Left ventricle myocardium inferior (tissue), 1 donor: Measurements from ENCODE around the gene TTLL6. TPM values are rescaled to one million over a fixed set of nuclear protein-coding genes. Genes with fewer than 3 reads are reported as not detected.

ENCODE experiments used
- DNase-seq: peaks from one replicate; pipeline ENCODE4 v3.0.0-alpha.2; 2020
- H3K27ac ChIP-seq: fragments of 200-600 bp; replicated peaks from 2 replicates; pipeline ENCODE4 v1.8.0; 2021
- H3K27me3 ChIP-seq: fragments of 200-600 bp; 2 replicates; pipeline ENCODE4 v1.8.0; 2021; ENCODE audit warnings: low read depth
- H3K36me3 ChIP-seq: fragments of 200-600 bp; 2 replicates; pipeline ENCODE4 v1.8.0; 2021
- H3K4me1 ChIP-seq: fragments of 200-600 bp; 2 replicates; pipeline ENCODE4 v1.8.0; 2021
- H3K4me3 ChIP-seq: fragments of 200-600 bp; 2 replicates; pipeline ENCODE4 v1.8.0; 2021; ENCODE audit warnings: mild to moderate bottlenecking, moderate library complexity
- H3K9me3 ChIP-seq: fragments of 200-600 bp; replicated peaks from 2 replicates; pipeline ENCODE4 v1.8.0; 2021
- intact Hi-C: fragments of 100-400 bp; cut with micrococcal nuclease; formaldehyde crosslinking; loops from one replicate; pipeline ENCODE4 v1.11.0; 2022
- total RNA-seq: library from RNA; stranded (reverse); fragmentation: NEBNext Ultra II Directional; extraction: Animal tissue kit (Norgen Biotek cat#: 25700); gene quantifications from one replicate; pipeline ENCODE4 v1.2.1, GENCODE V29; 2021
- TF ChIP-seq, protein P1 (sequence below): fragments of 200-600 bp; IDR thresholded peaks from 2 replicates; pipeline ENCODE4 v1.8.0; 2021; ENCODE audit warnings: antibody characterized with exemption, mild to moderate bottlenecking, borderline replicate concordance
- donor health status: DM: no; HTN: yes; CAD: no; lungs with severe emphysema.

Gene TTLL6
- total RNA-seq, 1 donor from 2014 or later = not detected

DNA sequence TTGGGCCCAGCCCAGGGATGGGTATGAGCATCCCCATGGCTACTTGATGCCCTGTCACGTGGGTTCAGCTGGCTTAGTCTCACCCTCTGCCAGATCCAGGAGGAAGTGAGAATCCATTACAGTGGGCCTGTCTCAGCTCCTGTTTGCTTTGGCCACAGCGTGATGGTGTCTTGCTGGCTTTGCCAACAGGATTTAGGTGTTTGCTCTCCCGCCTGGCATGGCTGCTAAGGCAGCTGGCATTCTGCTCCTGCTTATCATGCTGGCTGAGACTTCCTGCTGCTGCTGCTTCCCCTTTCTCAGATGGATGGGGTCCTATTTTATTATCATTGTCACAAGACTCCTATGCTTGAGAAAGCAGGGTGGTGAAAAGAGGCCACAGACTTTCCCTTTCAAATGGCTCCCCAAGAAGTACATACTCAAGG is 60.2 kb downstream of the TTLL6 start:
- Histone ChIP-seq H3K4me3 (no peak overlapping the region), H3K27me3 (peaks cover 100% of the 10 kb centered on the region), H3K4me1 (peaks cover 19% of the 10 kb centered on the region), H3K27ac (no peak overlapping the region), H3K36me3 (no peaks in the 10 kb centered on the region), H3K9me3 (no peaks in the 10 kb centered on the region)
- TF ChIP-seq, protein P1, sequence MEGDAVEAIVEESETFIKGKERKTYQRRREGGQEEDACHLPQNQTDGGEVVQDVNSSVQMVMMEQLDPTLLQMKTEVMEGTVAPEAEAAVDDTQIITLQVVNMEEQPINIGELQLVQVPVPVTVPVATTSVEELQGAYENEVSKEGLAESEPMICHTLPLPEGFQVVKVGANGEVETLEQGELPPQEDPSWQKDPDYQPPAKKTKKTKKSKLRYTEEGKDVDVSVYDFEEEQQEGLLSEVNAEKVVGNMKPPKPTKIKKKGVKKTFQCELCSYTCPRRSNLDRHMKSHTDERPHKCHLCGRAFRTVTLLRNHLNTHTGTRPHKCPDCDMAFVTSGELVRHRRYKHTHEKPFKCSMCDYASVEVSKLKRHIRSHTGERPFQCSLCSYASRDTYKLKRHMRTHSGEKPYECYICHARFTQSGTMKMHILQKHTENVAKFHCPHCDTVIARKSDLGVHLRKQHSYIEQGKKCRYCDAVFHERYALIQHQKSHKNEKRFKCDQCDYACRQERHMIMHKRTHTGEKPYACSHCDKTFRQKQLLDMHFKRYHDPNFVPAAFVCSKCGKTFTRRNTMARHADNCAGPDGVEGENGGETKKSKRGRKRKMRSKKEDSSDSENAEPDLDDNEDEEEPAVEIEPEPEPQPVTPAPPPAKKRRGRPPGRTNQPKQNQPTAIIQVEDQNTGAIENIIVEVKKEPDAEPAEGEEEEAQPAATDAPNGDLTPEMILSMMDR = no peak
- intact Hi-C loops = no loop called here
- DNase-seq = no peak

DNA sequence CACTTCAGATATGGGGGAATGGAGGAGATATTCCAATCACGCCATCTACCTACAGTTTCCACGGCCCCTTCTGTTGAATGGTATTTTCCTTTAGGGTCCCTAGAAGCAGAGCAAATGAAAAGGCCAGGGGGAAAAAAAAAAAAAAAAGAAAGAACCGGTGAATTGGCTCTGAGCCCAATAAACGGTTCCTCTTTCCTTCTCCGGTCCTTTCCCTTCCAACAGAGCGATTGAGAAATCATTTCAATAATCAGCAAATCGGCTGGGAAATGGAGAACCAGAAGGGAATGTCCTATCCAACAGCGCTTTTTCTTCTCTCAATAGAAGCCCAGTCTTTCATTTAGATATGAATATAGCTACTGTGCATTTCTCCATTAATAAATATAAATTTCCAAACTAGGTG is 61.7 kb downstream of the TTLL6 start:
- intact Hi-C loops = no loop called here

DNA sequence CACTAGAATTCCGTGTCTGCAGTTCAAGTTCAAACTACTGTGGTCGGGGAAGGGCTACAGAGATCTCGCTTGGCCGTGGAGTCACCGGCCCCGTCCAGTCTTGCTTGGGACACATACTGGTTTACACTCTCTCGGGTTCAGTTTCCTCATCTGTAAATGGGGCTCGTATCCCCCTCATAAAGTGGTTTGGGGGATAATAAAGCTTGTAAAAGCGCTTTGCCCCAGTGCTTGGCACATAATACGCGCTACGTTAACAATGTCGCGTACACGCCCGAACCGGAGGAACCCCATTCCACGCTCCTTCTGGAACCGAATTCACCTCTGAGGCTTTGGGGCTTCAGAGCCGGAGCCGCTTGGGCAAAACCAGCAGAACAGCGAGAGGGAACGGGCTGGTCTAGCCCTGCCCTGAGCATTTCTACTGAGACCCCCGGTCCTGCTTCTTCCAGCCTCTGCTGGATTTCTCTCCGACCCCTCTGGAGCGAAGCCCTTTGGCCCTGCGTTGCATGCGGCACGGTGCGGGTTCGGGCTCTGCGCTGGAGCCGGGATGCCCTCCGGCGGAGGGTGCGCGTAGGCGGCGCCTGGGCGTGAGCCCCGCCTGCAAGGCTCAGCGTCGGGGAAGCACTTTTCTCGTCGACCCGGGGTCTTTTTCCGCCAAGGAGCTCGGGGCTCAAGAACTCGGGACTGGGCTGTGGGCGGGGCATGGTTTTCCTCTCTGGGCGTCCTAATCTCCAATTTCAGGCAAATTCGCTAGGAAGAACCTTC is 62.3 kb downstream of the TTLL6 start:
- no peak overlapping the region for H3K27ac ChIP-seq
- intact Hi-C loops = no loop called here
- no peaks in the 10 kb centered on the region for H3K9me3 ChIP-seq
- H3K4me3 ChIP-seq = no peak overlapping the region
- DNase-seq = no peak
- H3K27me3 ChIP-seq = peaks cover 100% of the 10 kb centered on the region
- peaks cover 19% of the 10 kb centered on the region for H3K4me1 ChIP-seq
- TF ChIP-seq, protein P1 = no peak
- no peaks in the 10 kb centered on the region for H3K36me3 ChIP-seq

More for the DNA sequence above, 61.7 kb downstream of the TTLL6 start:
- Histone ChIP-seq H3K9me3 (no peaks in the 10 kb centered on the region), H3K36me3 (no peaks in the 10 kb centered on the region), H3K27ac (no peak overlapping the region), H3K4me1 (peaks cover 19% of the 10 kb centered on the region), H3K4me3 (no peak overlapping the region), H3K27me3 (peaks cover 100% of the 10 kb centered on the region)
- TF ChIP-seq, protein P1 = no peak
- DNase-seq = no peak

DNA sequence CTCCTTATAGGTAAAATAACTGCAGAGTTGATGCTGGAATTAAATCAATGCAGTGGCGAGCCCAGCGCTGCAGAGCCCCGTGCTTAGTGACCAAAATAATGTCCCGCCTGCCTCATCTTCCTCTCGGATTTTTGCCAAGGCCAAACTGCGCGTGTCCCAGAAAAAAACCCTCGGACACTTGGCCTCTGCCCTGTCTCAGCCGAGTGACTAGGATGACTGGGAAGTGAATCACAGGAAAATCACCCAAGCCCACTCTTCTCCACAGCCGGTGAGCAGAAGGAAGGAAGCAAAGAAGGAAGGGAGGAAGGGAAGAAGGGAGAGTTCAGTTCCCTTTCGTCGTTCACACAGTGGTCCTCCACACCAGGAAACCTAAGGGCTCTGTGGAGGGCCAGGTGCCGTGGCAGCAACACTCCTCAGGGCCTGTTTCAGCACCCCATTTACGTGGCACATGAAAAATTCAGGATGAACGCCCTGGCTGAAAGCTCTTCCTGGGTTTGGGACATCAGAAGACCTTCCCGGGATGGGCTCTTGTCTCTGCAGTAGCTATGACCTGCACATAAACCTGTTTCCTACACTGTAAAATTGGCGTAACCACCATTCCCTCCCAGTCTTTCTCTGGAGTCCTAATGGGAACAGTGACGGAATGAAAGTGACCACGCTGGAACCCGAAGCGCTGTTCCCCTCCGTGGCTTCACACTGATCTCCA is 63.1 kb downstream of the TTLL6 start:
- intact Hi-C loops = no loop called here
- Histone ChIP-seq H3K9me3 (no peaks in the 10 kb centered on the region), H3K27ac (no peak overlapping the region), H3K4me1 (peaks cover 19% of the 10 kb centered on the region), H3K4me3 (no peak overlapping the region), H3K27me3 (peaks cover 100% of the 10 kb centered on the region), H3K36me3 (no peaks in the 10 kb centered on the region)
- TF ChIP-seq, protein P1 = no peak
- DNase-seq = no peak

DNA sequence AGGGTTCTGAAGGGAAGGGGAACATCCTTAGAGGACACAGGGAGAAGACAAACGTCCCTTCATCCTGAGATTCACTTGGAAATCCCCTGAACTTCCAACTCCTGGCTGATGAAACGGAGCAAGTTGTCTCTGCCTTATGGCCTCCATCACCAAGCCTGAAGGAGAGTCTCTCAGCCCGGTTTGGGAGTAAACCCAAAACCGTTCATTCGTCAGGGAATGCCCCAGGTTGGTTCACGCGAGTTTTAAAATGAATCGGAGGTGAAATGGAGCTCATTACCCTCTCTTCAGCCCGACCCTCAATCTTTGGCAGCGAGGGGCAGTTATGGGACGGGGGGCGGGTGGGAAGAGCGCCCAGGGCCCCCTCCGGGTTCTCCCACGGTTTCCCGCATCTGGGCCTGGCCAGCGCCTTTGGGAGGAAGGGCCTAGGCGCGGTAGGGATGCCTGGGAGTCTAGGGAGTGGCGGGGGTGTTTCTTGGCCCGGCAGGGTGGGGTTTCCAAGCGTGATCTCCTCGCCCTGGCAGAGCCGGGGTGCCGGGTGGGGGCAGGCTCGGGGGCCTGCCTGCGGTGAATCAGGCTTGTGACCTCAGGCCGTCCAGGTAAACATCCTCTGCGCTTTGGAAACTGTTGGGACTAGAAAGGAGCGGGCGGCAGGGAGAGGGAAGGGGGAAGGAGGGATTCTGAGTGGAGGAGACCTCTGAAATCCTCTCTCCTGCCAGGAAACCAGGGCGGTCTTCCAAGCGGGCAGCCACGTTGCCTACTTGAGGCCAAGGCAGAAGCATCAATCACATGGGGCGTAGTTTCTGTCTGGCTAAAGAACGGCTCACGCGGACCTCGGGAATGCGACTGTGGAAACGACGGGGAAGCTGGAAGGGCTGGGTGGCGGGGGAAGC is 64.4 kb downstream of the TTLL6 start:
- Histone ChIP-seq H3K27ac (no peak overlapping the region), H3K4me3 (no peak overlapping the region), H3K27me3 (peaks cover 100% of the 10 kb centered on the region), H3K9me3 (no peaks in the 10 kb centered on the region), H3K36me3 (no peaks in the 10 kb centered on the region), H3K4me1 (peaks cover 19% of the 10 kb centered on the region)
- TF ChIP-seq, protein P1 = no peak
- DNase-seq = no peak
- intact Hi-C loops = no loop called here
